Activated naive CD8-positive, alpha-beta T cell treated with anti-CD3 and anti-CD28 coated beads for 36 hours (primary cell): ENCODE results near the gene ANKRD13A. TPM values are rescaled to one million over a fixed set of nuclear protein-coding genes. Genes with fewer than 3 reads are reported as not detected.

Experiments used
- total RNA-seq, 2 experiments: library from RNA; stranded (reverse); gene quantifications; one replicate each; pipeline ENCODE4 v1.2.3, GENCODE V29; 2021

The ANKRD13A gene
- total RNA-seq, 2 experiments from 2014 or later = 36.8 to 43.6 TPM

Other genes with a start within 250 kb of the ANKRD13A start
- not detected for gene TRPV4, start 166.0 kb upstream of the ANKRD13A start, total RNA-seq
- 10 to 100 TPM; 31.5 to 32.4 TPM for gene GLTP, start 118.9 kb upstream of the ANKRD13A start, total RNA-seq
- gene TCHP, start 99.2 kb upstream of the ANKRD13A start, total RNA-seq = 10 to 100 TPM; 22.9 to 24.9 TPM
- gene GIT2, start 3.1 kb upstream of the ANKRD13A start, total RNA-seq = 10 to 100 TPM; 50.6 to 51.0 TPM
- gene C12orf76, start 49.1 kb downstream of the ANKRD13A start, total RNA-seq = 1 to 10 TPM; 6.6 to 7.3 TPM
- 1 to 10 TPM; 3.1 to 3.4 TPM for gene IFT81, start 124.9 kb downstream of the ANKRD13A start, total RNA-seq